HG03066 (cell line): ENCODE measurements around the gene TBX5.
"Not testable (repeated sequence)": the region's sequence is repeated elsewhere in the genome, so short reads cannot be mapped to it uniquely, and the experiment has no call there.

ENCODE experiments used
- ATAC-seq: cut with Tn5 transposase; IDR thresholded peaks from one replicate; pipeline ENCODE4 v1.9.1; 2021; ENCODE audit warnings: low read depth; ENCODE audit not compliant: unreplicated experiment

Gene TBX5

GRCh38 chr12:114393569-114393968 is 12.4 kb downstream of the TBX5 start:
- ATAC-seq: no peak

- ATAC-seq: no peak
These were observed 13.0 kb downstream of the TBX5 start for GRCh38 chr12:114392909-114393308.

GRCh38 chr12:114391088-114391487 is 14.9 kb downstream of the TBX5 start:
- no peak for ATAC-seq

GRCh38 chr12:114384739-114385138 is 21.2 kb downstream of the TBX5 start:
- no peak for ATAC-seq

GRCh38 chr12:114381177-114381576 is 24.8 kb downstream of the TBX5 start:
- ATAC-seq: no peak

- no peak for ATAC-seq
These were observed 34.2 kb downstream of the TBX5 start for GRCh38 chr12:114371733-114372132.

- no peak for ATAC-seq
These were observed 34.7 kb downstream of the TBX5 start for GRCh38 chr12:114371250-114371649.

GRCh38 chr12:114368685-114369452 is 37.1 kb downstream of the TBX5 start:
- no peak for ATAC-seq

GRCh38 chr12:114361992-114362391 is 44.0 kb downstream of the TBX5 start:
- no peak for ATAC-seq

- ATAC-seq: no peak
These were observed 44.4 kb downstream of the TBX5 start for GRCh38 chr12:114361545-114361944.

- no peak for ATAC-seq
These were observed 45.5 kb downstream of the TBX5 start for GRCh38 chr12:114360485-114360884.

- no peak for ATAC-seq
These were observed 50.4 kb downstream of the TBX5 start for GRCh38 chr12:114355389-114356088.

- not testable (repeated sequence) for ATAC-seq
These were observed 56.7 kb downstream of the TBX5 start for GRCh38 chr12:114349239-114349638.

- ATAC-seq: no peak
These were observed 58.1 kb downstream of the TBX5 start for GRCh38 chr12:114347861-114348260.

- no peak for ATAC-seq
These were observed 61.1 kb downstream of the TBX5 start for GRCh38 chr12:114344831-114345230.

- no peak for ATAC-seq
These were observed 61.7 kb downstream of the TBX5 start for GRCh38 chr12:114344303-114344663.

- ATAC-seq: no peak
These were observed 62.2 kb downstream of the TBX5 start for GRCh38 chr12:114343585-114344302.

- ATAC-seq: no peak
These were observed 63.3 kb downstream of the TBX5 start for GRCh38 chr12:114342656-114343055.

- ATAC-seq: no peak
These were observed 64.3 kb downstream of the TBX5 start for GRCh38 chr12:114341635-114342034.

- no peak for ATAC-seq
These were observed 65.7 kb downstream of the TBX5 start for GRCh38 chr12:114340231-114340630.

- ATAC-seq: no peak
These were observed 66.3 kb downstream of the TBX5 start for GRCh38 chr12:114339626-114340025.
